HG02938 (cell line): ENCODE results near the gene CTRB1.

Source experiments
- ATAC-seq: cut with Tn5 transposase; IDR thresholded peaks from one replicate; pipeline ENCODE4 v1.9.1; 2021; ENCODE audit warnings: mild to moderate bottlenecking, moderate library complexity; ENCODE audit not compliant: unreplicated experiment

CTRB1 gene

DNA sequence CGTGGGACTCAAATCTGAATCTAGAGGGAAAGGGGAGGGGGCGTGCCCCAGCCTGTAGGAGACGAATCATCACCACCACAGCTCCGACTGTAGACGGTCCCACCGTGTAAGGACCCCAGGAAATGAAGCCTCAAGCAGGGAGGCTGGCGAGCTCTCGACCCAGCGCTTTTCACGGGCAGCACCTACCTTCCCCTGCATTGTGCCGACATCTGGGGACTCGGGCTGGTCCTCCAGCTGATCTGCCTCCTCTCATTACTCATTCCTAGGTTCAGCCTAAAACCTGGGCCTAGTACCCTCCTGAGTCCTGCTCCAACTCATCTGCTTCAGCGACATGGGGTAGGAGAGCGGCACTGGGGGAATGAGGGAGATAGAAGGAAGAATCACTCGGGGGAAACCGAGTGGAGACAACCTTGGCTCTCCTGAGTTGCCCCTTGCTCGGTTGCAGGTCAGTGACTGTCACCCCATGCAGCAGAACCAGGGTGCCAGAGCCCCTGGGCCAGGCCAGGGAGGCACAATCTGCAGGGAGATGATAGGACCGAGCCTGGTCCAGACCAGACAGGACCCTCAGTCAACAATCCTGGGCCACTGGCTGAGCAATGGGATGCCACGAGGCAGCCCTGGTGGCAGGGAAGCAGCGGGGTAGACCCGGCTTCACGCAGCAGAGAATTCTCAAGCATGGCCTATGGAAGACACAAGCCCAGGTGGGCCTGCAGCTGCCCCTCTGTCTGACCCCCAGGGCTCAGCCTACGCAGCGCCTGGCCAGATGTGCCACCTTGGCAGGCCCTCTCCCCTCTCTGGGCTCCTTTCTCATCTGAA, 33.5 kb downstream of the CTRB1 start:
- no peak for ATAC-seq

DNA sequence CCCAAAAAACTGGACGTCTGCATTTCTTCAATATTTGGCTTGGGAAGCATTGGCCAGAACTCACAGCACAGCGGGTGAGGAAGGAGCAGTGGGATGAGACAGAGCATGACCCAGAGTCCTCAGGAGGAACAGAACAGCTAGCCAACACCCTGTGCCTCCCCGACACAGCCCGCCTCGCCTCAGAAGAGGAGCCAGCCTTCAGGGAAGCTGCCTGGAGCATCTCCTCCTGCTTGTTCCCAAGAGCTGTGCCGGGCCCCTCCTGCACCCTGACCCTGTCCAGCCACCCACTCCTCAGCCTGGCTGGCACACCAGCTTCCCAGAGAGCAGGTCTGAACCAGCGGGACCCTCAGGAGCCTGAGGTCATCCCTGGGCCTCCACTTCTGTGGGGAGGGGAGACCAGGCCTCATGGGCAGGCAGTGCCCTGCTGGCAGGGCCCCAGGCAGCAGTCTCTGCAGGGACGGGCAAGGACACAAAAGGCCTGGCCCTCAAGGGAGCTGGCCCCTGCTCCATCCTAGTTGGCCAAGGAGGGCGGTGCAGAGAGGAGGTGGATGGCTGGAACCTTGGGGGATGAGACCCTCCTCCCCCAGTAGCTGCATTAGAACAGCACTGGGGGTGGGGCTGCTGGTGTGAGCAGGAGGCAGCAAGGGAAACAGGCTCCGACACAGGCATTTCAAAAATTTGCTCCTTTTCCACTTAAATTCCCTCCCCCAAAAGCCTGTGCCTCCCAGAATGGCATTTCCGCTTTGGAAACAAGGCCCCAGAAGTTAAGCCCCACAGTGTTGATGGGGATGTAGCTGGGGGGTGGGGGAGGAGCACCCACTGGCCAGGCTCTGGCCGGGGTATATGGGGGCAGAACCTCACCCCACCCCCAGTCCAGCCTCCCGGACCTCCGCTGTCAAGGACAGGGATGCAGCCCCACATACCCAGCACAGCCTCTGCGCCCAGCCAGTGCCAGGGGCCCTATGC, 34.4 kb downstream of the CTRB1 start:
- ATAC-seq = no peak

DNA sequence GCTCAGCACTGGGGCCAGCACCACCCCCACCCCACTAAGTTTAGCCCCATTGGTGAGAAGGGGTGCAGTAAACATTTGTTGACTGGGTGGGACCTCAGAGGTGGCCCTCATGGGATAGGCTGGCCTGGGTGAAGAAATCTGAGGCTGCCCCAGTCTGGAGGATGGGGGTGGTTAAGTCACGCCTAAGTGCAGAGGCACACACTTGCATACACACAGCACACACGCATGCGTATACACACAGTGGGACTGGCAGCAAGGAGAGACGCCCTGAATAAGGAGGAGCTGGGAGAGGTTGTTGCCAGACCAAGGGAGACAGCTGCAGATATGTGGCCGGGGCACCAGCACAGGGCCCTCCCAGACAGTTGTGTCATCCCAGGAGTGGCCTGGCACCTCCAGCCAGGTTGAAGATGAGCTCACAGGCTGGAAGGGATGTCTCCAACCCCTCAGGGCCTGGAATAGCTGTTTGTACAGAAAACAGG, 35.6 kb downstream of the CTRB1 start:
- ATAC-seq = no peak

DNA sequence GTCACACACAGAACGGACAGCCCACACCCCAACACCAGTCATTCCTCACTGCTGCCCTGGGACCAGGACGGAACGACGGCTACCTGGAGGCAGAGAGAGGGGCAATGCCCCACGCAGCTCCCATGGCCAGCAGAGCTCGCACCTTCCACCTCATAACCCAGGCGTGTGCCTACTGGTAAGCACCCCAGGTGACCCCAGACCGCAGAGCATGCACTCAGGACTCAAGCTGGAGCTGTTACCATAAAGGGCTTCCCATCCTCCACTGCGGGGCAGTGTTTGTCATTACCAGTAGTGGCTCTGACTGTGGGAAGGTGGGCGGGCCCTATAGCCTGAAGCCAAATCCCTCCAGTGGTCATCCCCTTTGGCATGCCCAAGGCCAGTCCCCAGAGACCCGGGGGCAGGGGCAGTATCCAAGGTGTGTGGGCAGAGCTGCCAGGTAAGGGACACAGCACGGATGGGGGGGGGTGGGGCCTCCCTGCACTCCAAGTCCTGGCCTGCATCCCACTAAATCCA, 37.3 kb downstream of the CTRB1 start:
- no peak for ATAC-seq

DNA sequence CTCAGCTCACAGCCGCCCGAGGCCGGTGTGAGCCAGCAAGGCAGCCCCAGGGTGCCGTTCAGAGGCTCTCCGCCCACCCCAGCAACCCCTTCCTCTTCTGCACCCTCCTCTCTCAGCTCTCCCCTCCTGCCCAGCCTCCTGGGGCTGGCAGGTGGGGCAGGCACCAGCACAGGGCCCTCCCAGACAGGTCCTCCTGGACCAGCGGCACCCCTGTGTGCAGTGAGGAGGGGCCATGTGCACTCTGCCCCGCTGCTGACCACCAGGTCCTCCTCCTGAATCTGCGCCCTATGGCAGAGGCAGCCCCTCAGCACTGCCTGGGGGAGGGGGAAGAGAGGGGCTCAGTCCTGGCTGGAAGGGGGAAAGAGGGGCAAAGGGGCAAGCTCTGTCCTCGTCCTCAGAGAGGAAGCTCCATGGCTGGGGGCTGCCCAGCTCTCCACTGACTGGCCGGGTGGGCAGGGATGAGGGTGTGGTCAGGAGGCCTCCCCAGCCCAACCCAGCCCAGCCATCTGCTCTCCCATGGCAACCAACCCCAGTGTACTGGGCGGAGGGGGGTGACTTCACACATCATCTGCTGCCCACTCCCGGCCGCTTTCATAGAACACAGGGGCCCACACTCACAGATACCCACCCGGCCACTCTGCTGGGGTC, 38.0 kb downstream of the CTRB1 start:
- no peak for ATAC-seq

DNA sequence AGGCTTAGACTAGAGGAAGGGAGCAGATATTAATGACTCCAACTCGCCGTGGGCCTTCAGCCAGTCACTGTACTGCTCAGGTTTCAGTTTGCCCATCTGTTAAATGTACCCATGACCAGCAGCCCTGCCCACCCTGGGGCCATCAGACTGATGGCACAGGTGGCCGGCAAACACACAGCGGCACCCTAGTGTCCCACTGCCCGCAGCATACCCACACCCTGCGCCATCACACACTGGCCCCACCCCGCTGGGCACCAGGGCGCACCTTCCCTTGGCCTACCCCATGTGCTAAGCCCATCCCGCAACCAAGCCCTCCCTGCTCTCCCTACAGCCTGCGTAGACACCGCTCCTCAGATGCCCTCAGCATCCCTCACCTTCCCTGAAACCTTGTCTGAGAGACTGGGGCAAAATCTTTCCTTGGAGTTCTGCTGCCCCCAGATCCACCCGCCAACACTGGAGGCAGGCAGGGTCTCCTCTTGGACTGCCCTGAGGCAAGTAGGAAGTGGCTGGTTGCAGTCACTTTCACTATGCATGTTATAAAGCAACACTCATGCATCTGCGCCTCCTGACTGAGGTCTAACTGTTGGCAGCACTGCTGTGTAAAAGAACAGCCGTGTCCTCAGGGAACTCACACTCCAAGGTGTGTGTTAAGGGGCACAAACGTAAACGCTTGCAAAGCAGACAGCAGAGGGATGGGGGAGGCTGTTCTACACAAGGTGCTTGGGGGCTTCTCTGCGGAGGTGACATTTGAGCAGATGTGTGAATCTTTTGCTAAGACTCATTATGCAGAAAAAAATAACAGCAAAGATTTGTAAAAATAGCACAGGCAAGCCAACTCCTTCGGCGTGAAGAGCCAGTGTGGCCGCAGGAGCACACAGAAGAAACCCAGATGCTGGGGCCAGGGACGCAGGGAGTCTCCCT, 39.4 kb downstream of the CTRB1 start:
- no peak for ATAC-seq

DNA sequence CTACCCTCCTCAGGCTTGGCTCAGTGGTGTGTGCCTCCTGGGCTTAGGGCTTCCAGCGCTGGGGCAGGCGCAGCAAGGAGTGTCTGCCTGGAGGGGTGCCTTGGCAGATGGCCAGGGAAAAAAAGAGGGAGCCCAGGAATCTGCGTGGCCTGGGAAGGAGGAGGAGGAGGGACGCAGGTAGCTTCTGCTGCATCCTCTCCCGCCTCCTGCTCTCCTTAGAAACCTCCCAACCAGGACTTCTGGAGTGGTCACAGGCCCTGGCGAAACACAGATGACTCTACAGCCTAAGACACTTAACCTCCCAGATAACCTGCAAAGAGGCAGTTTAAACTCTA, 40.0 kb downstream of the CTRB1 start:
- no peak for ATAC-seq

DNA sequence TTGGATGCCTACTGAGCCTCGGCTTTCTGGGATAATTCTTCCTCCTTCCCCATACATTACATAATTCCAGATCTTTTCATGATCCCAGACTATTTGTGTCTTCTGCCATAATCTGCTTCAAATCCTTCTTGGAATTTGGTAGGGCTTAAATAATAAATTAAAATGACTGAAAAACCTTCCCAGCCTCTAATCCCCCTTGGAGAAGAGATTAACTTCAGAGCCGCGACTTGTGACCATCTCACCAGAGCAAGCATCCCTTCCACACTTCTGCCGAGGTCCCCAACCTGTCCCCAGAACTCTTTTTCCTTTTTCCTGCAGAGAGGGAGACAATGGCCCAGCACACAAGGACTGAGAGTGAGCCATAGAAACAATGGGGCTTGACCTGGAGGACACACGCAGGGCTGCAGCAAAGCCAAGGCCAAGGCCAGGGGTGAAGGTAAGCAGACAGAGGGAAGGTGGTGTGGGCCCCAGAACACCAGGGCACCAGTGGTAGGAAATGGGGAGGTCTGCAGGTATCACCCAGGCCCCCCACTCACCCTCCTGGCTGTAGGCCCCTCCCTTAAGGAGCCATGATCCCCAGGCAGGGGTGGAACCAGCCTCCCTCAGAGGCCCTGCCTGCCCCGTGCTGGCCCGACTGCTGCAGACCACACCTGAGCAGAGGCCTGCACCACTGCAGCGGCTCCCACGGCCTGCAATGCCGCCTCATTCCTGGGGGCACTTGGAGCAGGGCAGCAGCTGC, 42.2 kb downstream of the CTRB1 start:
- ATAC-seq = no peak

DNA sequence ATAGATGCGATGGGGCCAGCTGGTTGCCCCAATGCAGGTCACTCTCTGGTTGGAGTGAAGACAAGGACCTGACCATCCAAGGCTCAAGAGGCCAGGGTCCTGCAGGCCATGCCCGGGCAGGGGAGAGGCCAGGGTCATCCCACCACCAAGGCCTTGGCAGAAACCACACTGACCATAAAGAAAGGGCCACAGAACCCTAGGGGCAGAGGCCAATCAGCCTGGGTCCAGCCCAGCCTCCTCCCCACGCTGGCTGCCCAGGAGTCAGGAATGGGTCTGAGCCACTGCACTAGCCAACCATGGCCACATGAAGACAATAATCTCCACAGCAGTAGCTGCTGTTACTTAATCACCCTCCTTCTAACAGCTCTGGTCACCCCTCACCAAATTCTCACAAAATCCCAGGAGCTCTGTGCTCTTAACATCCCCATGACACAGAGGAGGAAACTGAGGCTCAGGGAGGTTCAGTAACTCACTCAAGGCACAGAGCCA, 42.8 kb downstream of the CTRB1 start:
- ATAC-seq = no peak

DNA sequence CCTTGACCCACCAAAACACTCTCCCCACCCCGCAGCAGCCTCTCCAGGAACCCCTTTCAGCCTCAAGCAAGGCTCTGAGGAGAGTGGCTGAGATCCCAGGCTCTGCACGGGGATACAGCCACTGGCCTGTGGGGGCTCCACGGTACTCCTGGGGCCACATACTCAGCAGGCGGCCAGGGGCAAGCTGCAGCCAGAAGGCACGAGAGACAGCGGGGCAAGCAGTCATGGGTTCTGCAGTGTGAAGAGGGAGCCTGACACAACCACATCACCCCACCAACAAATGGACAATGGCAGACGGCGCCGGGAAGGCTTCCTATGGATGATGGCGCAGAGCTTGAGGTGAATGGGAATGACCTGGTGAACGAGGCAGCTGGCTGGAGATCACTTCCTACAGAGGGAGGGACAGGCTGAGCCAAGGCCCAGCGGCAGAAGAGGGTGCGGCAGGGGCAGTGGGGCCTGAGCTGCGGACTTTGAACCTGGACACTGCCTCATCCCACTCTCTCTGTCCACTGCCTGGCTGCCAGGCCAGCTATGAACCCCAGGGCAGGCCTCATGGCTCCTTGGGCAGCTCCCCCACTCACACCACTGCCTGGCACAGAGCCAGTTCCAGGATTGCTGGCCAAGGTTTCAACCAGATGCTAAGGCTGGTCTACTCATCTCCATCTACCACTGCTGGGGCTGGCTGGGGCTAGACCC, 43.5 kb downstream of the CTRB1 start:
- ATAC-seq = no peak

DNA sequence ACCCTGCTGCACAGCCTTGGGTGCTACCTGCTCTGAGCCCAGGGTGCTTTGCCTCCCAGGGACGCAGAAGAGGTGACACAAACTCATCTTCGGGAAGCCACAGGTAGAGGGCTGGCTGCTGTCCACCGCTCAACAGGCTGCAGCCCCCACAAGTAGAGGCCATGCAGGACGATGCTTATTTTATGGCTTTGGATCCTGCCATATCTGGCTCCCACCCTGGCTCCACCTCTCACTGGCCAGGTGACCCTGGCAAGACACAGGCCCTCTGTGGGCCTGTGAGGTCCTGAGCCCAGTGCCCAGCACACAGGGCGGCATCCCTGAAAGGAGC, 44.0 kb downstream of the CTRB1 start:
- ATAC-seq = no peak

DNA sequence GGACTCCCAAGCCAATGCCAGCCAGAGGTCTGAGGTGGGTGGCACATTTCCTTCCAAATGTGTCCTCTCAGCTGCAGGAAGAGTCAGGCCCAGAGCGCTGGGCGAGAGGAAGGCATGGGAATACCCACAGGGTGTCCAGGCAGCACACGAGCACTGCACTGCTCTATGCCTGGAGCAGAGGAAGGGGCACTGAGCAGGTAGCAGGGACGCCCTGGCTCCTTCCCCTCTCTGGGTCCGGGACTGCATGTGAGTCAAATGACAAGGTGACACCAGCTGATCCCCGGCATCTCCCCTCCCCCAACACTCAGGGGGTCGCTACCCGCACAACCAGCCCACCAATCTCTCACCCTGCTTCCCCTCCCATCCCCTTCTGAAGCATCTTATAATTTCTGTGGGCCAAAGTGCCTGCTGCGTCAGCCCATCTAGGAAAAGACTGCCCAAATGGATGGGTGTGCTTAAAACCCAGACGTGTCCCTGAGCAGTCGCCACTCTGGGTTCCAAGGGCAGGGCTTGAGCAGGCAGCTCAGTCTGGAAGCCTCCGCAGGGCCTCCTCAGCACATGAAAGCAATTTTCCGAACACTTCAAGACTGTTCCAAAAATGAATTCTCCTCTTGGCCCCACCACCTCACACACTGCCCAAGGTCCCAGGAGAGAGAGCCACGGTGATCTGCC, 44.6 kb downstream of the CTRB1 start:
- ATAC-seq = no peak

DNA sequence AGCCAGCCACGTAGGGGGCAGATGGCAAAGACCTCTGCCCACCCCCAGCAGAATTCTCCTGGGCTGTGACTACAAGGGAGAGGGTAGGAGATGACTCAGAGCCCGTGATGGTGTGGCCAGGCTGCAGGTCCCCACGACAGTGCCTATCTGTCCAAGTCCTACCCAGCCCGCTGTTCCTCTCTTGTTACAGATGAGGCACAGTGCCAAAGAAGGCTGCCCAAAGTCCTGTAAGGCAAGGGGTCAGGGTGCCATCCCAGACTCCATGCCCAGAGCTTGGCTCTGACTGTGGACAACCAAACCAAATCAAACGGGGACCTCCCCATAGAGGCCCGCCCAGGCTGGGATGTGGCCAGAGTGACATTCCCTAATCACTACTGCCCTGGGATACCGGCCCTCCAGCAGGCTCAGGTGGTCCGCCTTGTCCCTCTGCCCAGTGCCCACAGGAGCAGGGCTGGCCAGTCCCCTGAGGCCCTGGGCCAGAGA, 45.2 kb downstream of the CTRB1 start:
- ATAC-seq = no peak

DNA sequence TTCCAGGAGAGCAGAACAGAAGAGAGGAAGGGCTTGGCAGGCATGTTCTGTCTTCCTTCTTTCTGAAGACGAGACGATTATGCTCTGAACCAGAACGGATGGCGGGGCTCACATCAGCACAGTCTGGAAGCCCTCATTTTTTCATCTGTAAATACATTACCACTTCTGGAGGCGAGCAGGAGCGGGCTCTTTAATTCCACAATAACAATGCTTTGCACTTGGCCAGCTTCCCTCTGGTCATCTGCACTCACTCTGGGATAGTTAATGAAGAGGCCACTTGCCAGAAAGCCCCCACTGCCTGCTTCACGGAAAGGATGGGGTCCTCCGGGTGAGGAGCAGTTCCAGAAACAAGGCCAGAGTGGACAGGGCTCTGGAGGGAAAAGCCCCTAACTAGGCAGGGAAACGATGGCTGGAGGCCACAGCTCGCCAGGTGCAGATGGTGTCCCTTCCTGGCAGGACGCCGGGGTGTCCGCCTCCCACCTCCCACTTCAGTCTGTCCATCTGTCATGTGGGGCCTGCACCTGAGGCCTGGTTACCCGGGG, 45.7 kb downstream of the CTRB1 start:
- no peak for ATAC-seq

DNA sequence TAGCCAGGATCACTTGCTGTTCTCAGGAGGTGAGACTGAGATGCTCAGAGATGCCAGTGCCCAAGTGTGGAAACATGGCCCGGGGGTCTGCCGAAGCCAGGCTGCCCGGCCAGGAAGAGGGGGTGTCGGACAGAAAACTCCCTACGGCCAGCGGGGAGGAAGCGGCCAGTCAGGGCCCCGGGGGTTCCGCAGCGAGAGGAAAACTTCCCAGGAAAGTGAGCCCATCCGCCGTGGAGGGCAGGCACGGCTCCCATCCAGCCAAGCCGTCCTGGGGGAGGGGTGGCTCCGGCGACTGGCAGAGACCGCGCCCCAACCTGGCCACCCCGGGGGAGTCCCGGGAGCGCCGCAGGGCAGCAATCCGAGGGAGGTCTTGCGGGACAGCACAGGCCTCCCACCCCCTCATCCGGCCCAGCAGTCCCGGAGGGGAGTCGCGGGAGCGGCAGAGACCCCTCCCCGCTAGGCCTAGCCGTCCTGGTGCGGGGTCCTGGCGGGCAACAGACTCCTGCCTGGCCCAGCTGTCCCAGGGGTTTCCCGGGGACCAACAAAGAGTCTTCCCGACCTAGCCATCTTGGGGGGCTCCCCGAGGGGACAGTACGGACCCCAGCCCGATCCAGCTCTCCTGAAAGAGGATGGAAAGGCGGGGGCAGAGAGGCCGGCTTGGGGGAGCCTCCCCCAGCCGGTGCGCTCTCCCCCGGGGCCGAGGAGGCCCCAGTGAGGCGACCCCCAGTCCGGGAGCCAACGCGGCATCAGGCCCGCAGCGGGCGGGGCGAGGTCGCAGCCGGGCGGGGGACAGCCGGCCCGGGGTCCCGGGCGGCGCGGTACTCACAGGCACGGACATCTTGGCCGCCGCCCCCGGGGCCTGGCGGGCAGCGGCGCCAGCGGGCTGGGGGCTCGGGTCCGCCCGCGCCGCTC, 46.5 kb downstream of the CTRB1 start:
- peak; percentile 24 for ATAC-seq

DNA sequence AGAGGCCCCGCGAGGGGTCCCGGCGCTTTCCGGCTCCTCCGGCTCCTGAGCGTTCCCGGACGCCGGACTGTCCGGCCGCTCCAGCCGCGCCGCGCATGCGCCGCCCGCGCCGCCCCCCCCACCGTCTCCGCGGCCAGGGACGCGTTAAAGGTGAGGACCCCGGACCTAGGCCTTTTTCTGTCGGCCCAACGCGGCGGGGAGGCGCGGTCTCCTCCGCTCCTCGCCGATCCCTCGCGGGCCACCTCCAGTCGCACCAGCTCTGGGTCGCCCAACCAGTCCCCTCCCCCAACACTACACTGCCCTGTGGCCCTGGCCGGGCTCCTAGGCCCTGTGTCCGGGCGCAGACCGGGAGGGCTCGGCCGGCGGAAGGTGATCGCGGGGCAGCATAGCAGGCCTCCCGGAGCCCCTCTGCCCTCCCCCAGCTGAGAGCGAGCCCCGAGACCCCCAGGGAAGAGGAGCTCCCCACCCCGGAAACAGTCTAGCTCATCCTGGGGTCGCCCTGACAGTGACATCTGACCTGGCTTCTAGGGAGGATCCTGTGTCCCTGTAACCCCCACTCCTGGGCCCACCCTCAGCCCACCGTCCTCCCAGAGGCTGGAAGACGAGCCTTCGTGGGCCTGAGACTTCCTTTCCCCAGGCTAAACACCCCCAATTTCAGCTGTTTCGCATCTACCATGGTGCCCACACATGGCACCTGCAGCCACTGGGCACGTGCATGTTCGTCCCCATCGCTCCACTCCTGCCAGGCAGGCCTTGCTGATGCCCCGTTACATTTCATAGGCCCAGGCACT, 47.3 kb downstream of the CTRB1 start:
- ATAC-seq = peak; percentile 55
